Measurements from ENCODE around the gene PLXNC1.

Gene PLXNC1

DNA sequence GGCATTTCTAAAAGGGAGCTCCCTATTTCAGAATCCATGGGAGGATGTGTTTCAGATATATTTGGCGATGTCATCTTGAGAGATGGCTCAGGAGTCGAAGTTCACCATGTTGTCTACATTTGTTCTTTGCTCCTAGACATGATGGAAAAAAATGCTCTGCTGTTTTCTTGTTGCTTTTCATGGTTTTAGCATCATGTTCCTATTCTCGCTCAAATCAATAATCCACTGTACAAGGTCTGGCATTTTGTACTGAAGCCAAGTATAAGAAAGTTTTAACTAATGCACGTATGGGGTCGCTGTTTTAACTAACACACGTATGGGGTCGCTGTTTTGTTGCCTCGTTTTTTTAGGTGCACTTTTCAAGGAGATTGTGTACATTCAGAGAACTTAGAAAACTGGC is 60.9 kb downstream of the PLXNC1 start:
- Histone ChIP-seq H3K27me3 (ENCODE audit: insufficient read depth, low read length) (no peaks in the 10 kb centered on the region), H3K9me3 (ENCODE audit: low read length) (no peaks in the 10 kb centered on the region), H3K4me2 (ENCODE audit: low read length) (no peak overlapping the region), H3K4me3 (ENCODE audit: low read depth, low read length, poor library complexity, severe bottlenecking) (no peak overlapping the region), H3K9me2 (ENCODE audit: low read depth, low read length) (no peaks in the 10 kb centered on the region), H3K9ac (ENCODE audit: low read length) (no peak overlapping the region), H2AFZ (ENCODE audit: low read length) (no peak overlapping the region), H3K4me1 (ENCODE audit: insufficient read depth, low read length, severe bottlenecking) (peaks cover 51% of the 10 kb centered on the region), H3K79me2 (ENCODE audit: insufficient read depth, low read length) (no peaks in the 10 kb centered on the region), H3K27ac (ENCODE audit: low read depth, low read length, poor library complexity, severe bottlenecking) (peak overlapping the region; percentile 96), H3K36me3 (ENCODE audit: insufficient read depth, low read length) (no peaks in the 10 kb centered on the region), H3F3A (ENCODE audit: insufficient read depth, low read length) (no peaks in the 10 kb centered on the region), H4K20me1 (ENCODE audit: insufficient read depth, low read length) (no peaks in the 10 kb centered on the region)
- TF ChIP-seq, protein P1, sequence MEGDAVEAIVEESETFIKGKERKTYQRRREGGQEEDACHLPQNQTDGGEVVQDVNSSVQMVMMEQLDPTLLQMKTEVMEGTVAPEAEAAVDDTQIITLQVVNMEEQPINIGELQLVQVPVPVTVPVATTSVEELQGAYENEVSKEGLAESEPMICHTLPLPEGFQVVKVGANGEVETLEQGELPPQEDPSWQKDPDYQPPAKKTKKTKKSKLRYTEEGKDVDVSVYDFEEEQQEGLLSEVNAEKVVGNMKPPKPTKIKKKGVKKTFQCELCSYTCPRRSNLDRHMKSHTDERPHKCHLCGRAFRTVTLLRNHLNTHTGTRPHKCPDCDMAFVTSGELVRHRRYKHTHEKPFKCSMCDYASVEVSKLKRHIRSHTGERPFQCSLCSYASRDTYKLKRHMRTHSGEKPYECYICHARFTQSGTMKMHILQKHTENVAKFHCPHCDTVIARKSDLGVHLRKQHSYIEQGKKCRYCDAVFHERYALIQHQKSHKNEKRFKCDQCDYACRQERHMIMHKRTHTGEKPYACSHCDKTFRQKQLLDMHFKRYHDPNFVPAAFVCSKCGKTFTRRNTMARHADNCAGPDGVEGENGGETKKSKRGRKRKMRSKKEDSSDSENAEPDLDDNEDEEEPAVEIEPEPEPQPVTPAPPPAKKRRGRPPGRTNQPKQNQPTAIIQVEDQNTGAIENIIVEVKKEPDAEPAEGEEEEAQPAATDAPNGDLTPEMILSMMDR (IDR thresholded peaks at IDR 0.05; ENCODE audit: low read length) = no peak
- TF ChIP-seq EZH2 (IDR thresholded peaks at IDR 0.05; ENCODE audit: borderline replicate concordance, low read length) = no peak

DNA sequence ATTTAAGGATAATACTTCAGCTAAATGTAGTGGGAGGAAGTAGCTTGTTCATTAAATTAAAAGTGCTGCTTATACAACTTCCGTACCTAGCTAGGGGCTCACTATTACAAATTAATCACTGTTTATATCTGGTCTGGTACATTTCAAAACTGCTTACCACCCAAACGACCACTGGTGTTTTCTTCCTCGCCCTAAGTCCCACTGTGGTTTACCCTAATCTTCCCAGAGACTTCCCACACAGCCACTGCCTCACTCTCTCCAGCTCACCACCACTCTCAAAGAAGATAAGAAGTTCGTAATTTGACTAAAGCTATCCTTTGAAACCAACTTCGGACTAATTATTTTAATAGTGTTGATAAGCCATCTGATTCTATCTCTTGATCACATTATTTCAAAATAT is 62.6 kb downstream of the PLXNC1 start:
- no peak overlapping the region for H3K9ac ChIP-seq (ENCODE audit: low read length)
- no peaks in the 10 kb centered on the region for H3K36me3 ChIP-seq (ENCODE audit: insufficient read depth, low read length)
- no peak overlapping the region for H3K27ac ChIP-seq (ENCODE audit: low read depth, low read length, poor library complexity, severe bottlenecking)
- no peak for TF ChIP-seq EZH2 (IDR thresholded peaks at IDR 0.05; ENCODE audit: borderline replicate concordance, low read length)
- TF ChIP-seq, protein P1 (IDR thresholded peaks at IDR 0.05; ENCODE audit: low read length) = no peak
- no peaks in the 10 kb centered on the region for H3K79me2 ChIP-seq (ENCODE audit: insufficient read depth, low read length)
- no peaks in the 10 kb centered on the region for H3F3A ChIP-seq (ENCODE audit: insufficient read depth, low read length)
- H3K9me3 ChIP-seq (ENCODE audit: low read length) = no peaks in the 10 kb centered on the region
- H3K27me3 ChIP-seq (ENCODE audit: insufficient read depth, low read length) = no peaks in the 10 kb centered on the region
- no peak overlapping the region for H3K4me3 ChIP-seq (ENCODE audit: low read depth, low read length, poor library complexity, severe bottlenecking)
- H3K4me2 ChIP-seq (ENCODE audit: low read length) = no peak overlapping the region
- H4K20me1 ChIP-seq (ENCODE audit: insufficient read depth, low read length) = no peaks in the 10 kb centered on the region
- H3K9me2 ChIP-seq (ENCODE audit: low read depth, low read length) = no peaks in the 10 kb centered on the region
- H2AFZ ChIP-seq (ENCODE audit: low read length) = no peak overlapping the region
- H3K4me1 ChIP-seq (ENCODE audit: insufficient read depth, low read length, severe bottlenecking) = peaks cover 34% of the 10 kb centered on the region

DNA sequence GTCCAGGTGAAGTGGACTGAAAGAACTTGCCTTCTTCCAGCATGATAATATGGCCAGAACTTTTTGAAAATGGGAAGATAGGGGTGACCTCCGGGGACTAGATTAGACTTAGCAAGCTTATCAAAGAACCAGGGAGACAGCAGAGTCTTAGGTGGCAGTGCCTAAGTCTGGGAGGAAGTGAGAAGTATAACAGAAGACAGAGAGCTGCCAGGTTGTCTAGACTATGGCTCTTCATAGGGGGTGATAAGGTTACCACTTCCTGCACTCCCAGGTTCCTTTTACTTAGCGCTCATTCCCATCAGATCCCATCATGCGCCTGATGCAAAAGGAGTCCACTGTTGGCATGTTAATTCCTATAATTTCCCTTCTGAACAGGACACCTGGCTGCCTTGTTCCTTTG is 69.9 kb downstream of the PLXNC1 start:
- Histone ChIP-seq H3K4me2 (ENCODE audit: low read length) (no peak overlapping the region), H3K27ac (ENCODE audit: low read depth, low read length, poor library complexity, severe bottlenecking) (no peak overlapping the region), H3K4me3 (ENCODE audit: low read depth, low read length, poor library complexity, severe bottlenecking) (no peak overlapping the region), H3K9me3 (ENCODE audit: low read length) (no peaks in the 10 kb centered on the region), H4K20me1 (ENCODE audit: insufficient read depth, low read length) (no peaks in the 10 kb centered on the region), H3K9ac (ENCODE audit: low read length) (no peak overlapping the region), H3K4me1 (ENCODE audit: insufficient read depth, low read length, severe bottlenecking) (no peaks in the 10 kb centered on the region), H3K9me2 (ENCODE audit: low read depth, low read length) (no peaks in the 10 kb centered on the region), H2AFZ (ENCODE audit: low read length) (no peak overlapping the region), H3K27me3 (ENCODE audit: insufficient read depth, low read length) (no peaks in the 10 kb centered on the region), H3K36me3 (ENCODE audit: insufficient read depth, low read length) (no peaks in the 10 kb centered on the region), H3K79me2 (ENCODE audit: insufficient read depth, low read length) (no peaks in the 10 kb centered on the region), H3F3A (ENCODE audit: insufficient read depth, low read length) (no peaks in the 10 kb centered on the region)
- TF ChIP-seq EZH2 (IDR thresholded peaks at IDR 0.05; ENCODE audit: borderline replicate concordance, low read length) = no peak
- TF ChIP-seq, protein P1 (IDR thresholded peaks at IDR 0.05; ENCODE audit: low read length) = no peak

Measured in OCI-LY1 (cell line).